ENCODE measurements around the gene SPAG6. TPM values are rescaled to one million over a fixed set of nuclear protein-coding genes. Genes with fewer than 3 reads are reported as not detected.

SPAG6 gene
- total and polyA plus RNA-seq, 2 of the 8 experiments (the other 6 are each of a cell fraction or from before 2014, with no cell fraction given): 0.14 TPM; not detected in 1

GRCh38 chr10:22323538-22324305 is 21.6 kb upstream of the SPAG6 start:
- no peak overlapping the region for H2AFZ ChIP-seq (ENCODE audit: low read length)
- H4K91ac ChIP-seq (replicated peaks; ENCODE audit: insufficient read length, low read length): no peak overlapping the region
- H2BK15ac ChIP-seq (ENCODE audit: low read length): no peak overlapping the region
- no peak overlapping the region for H3K27ac ChIP-seq (ENCODE audit: low read depth, low read length)
- no peak overlapping the region for H2BK120ac ChIP-seq (replicated peaks; ENCODE audit: low read depth, low read length)
- no peak overlapping the region for H3K4me3 ChIP-seq (ENCODE audit: extremely low read depth in 1 of 4, insufficient read depth in 2 of 4, low read depth in 3 of 4, low read length in 4 of 4)
- no peaks in the 10 kb centered on the region for H3K9me3 ChIP-seq (ENCODE audit: insufficient read depth in 2 of 2, low read depth in 1 of 2, low read length in 1 of 2)
- no peak overlapping the region for H3K56ac ChIP-seq (replicated peaks; ENCODE audit: insufficient read length, low read depth, low read length)
- no peak overlapping the region for H3K23ac ChIP-seq (ENCODE audit: insufficient read length)
- no peak overlapping the region for H4K5ac ChIP-seq (ENCODE audit: insufficient read length, low read depth, low read length)
- 4% methylated on average over 5 of the region's 5 CpGs; no CpG with 5 or more reads in 1 of the 2 experiments for WGBS, 2 experiments (ENCODE audit: extremely low coverage in 1 of 2, insufficient coverage in 1 of 2, insufficient read length in 1 of 2, insufficient replicate concordance in 2 of 2, low coverage in 1 of 2, low lambda C conversion rate in 2 of 2, missing lambda C conversion rate in 1 of 2)
- DNase-seq (ENCODE audit: low read depth in 1 of 2, low spot score in 2 of 2): no peak
- CTCF ChIA-PET (ENCODE audit: partially characterized antibody): interaction anchor here (0.8 to 2.5 kb wide), 3 partner anchors 16 to 331 kb away, joined by 3 to 5 read pairs (median 4); no protein-coding TSS in a partner anchor
- peaks cover 8% of the 10 kb centered on the region for H3K23me2 ChIP-seq (ENCODE audit: low read depth, low read length)
- no peaks in the 10 kb centered on the region for H3K36me3 ChIP-seq (ENCODE audit: control insufficient read depth in 2 of 4, insufficient read depth in 4 of 4, low read length in 3 of 4)
- H3K9ac ChIP-seq (replicated peaks in 1 of 4; ENCODE audit: extremely low read depth in 1 of 4, low read depth in 3 of 4, low read length in 3 of 4): no peak overlapping the region
- no peak overlapping the region for H2BK20ac ChIP-seq (ENCODE audit: low read length)
- no peaks in the 10 kb centered on the region for H3K79me1 ChIP-seq (ENCODE audit: low read depth, low read length)
- no peak overlapping the region for H3K14ac ChIP-seq (ENCODE audit: insufficient read length)
- POLR2A ChIA-PET (ENCODE audit: partially characterized antibody): interaction anchor here (0.9 to 1.3 kb wide), 3 partner anchors 11 to 152 kb away, joined by 3 to 5 read pairs (median 4); no protein-coding TSS in a partner anchor
- no peak for TF ChIP-seq KDM4A (IDR thresholded peaks at IDR 0.05; ENCODE audit: low read depth, low read length, severe bottlenecking)
- no peak overlapping the region; a peak in 2 of 4 replicates for H3K4me2 ChIP-seq (ENCODE audit: insufficient read depth in 1 of 2, low read depth in 2 of 2, low read length in 2 of 2)
- peak; percentile 76 for FAIRE-seq
- H4K20me1 ChIP-seq (replicated peaks in 1 of 2; ENCODE audit: control insufficient read depth in 1 of 2, insufficient read depth in 2 of 2, low read length in 2 of 2): peaks cover 7 to 12% of the 10 kb centered on the region in 2 experiments
- H3K18ac ChIP-seq (ENCODE audit: extremely low read depth, low read length): no peak overlapping the region
- H3K4me1 ChIP-seq (replicated peaks in 1 of 4; ENCODE audit: control insufficient read depth in 3 of 4, insufficient read depth in 4 of 4, low read length in 3 of 4): peaks cover 6 to 21% (median 7%) of the 10 kb centered on the region in 4 experiments; a peak in 5 of 7 replicates
- H2BK5ac ChIP-seq (ENCODE audit: low read depth, low read length): no peak overlapping the region
- no peak overlapping the region for H2BK12ac ChIP-seq (ENCODE audit: low read depth, low read length)
- no peaks in the 10 kb centered on the region for H3K79me2 ChIP-seq (ENCODE audit: control insufficient read depth in 1 of 2, insufficient read depth in 2 of 2, low read length in 2 of 2)
- H4K8ac ChIP-seq (ENCODE audit: extremely low read depth, insufficient read depth, low read length): no peak overlapping the region
- peaks cover 35 to 69% (median 55%) of the 10 kb centered on the region in 4 experiments for H3K27me3 ChIP-seq (replicated peaks in 1 of 4; ENCODE audit: control insufficient read depth in 3 of 4, extremely low read depth in 1 of 4, insufficient read depth in 3 of 4, low read length in 3 of 4)
- H2AK5ac ChIP-seq (ENCODE audit: low read depth, low read length): no peak overlapping the region
- H3K4ac ChIP-seq (replicated peaks; ENCODE audit: insufficient read length, low read depth, low read length): no peak overlapping the region

All from H1 (cell line).